Astrocyte (in vitro differentiated cells and primary cell): ENCODE results near the gene NEB.

Source experiments
- EZH2 ChIP-seq: IDR thresholded peaks from 2 replicates; pipeline ENCODE4 v1.6.1; 2012; ENCODE audit warnings: mild to moderate bottlenecking, low read length, inconsistent platforms; ENCODE audit not compliant: insufficient read depth
- TF ChIP-seq, protein P1 (sequence below): IDR thresholded peaks from 2 replicates; pipeline ENCODE4 v1.5.1; 2011; ENCODE audit warnings: low read depth, mild to moderate bottlenecking, inconsistent platforms, low read length, moderate library complexity; ENCODE audit not compliant: insufficient read depth

DNA sequence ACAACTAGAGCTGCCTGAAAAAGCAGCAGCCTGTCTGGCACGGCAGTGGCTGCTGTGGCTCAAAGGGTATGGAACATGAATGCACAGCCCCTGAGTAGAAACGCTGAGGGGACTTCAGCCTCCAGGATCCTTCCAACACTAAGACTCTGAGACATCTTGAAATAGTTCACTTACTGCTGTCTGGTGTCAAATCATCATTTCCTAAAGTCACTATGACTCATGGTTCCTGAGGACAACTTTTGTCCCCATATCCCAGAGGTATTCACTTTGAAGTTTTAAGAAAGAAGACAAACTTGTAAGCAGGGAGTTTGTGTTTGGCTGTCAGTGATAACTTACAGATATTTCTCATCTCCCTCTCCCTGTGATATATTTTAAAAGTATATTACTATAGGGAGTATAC lies 33.3 kb upstream of the NEB start:
- TF ChIP-seq, protein P1, sequence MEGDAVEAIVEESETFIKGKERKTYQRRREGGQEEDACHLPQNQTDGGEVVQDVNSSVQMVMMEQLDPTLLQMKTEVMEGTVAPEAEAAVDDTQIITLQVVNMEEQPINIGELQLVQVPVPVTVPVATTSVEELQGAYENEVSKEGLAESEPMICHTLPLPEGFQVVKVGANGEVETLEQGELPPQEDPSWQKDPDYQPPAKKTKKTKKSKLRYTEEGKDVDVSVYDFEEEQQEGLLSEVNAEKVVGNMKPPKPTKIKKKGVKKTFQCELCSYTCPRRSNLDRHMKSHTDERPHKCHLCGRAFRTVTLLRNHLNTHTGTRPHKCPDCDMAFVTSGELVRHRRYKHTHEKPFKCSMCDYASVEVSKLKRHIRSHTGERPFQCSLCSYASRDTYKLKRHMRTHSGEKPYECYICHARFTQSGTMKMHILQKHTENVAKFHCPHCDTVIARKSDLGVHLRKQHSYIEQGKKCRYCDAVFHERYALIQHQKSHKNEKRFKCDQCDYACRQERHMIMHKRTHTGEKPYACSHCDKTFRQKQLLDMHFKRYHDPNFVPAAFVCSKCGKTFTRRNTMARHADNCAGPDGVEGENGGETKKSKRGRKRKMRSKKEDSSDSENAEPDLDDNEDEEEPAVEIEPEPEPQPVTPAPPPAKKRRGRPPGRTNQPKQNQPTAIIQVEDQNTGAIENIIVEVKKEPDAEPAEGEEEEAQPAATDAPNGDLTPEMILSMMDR = no peak
- TF ChIP-seq EZH2 = no peak
